Panc1 (cell line): Measurements from ENCODE around the gene EOMES.

Experiments
- POLR2AphosphoS5 ChIP-seq: IDR thresholded peaks from 2 replicates; pipeline ENCODE4 v1.6.1; 2012; ENCODE audit warnings: mild to moderate bottlenecking, low read depth, low read length, moderate library complexity
- REST ChIP-seq, 2 experiments: IDR thresholded peaks; 2 replicates each; pipeline ENCODE4 v1.6.1; 2011 to 2012; ENCODE audit warnings: low read depth in 2 of 2, control low read depth in 1 of 2, low read length in 1 of 2, mild to moderate bottlenecking in 1 of 2, moderate library complexity in 1 of 2; ENCODE audit not compliant: insufficient read depth in 1 of 2
- TCF7L2 ChIP-seq: IDR thresholded peaks from 2 replicates; pipeline ENCODE4 v1.6.1; 2011; ENCODE audit warnings: mild to moderate bottlenecking, low read depth, low read length, inconsistent platforms

- TF ChIP-seq TCF7L2, result no peak
- TF ChIP-seq POLR2AphosphoS5, result no peak
- no peak for TF ChIP-seq REST (IDR thresholded peaks at IDR 0.05; ENCODE audit: insufficient read depth in 1 of 2, low read depth in 2 of 2, low read length in 1 of 2)
Observed at GRCh38 chr3:27726240-27726639, 4.1 kb upstream of the EOMES start.
